Epidermal melanocyte (primary cell): Measurements from ENCODE around the gene SIAH3.

Experiments
- DNase-seq: peaks from one replicate; pipeline ENCODE4 v3.0.0; 2011; ENCODE audit warnings: low spot score; ENCODE audit not compliant: insufficient read length

Gene SIAH3

DNA sequence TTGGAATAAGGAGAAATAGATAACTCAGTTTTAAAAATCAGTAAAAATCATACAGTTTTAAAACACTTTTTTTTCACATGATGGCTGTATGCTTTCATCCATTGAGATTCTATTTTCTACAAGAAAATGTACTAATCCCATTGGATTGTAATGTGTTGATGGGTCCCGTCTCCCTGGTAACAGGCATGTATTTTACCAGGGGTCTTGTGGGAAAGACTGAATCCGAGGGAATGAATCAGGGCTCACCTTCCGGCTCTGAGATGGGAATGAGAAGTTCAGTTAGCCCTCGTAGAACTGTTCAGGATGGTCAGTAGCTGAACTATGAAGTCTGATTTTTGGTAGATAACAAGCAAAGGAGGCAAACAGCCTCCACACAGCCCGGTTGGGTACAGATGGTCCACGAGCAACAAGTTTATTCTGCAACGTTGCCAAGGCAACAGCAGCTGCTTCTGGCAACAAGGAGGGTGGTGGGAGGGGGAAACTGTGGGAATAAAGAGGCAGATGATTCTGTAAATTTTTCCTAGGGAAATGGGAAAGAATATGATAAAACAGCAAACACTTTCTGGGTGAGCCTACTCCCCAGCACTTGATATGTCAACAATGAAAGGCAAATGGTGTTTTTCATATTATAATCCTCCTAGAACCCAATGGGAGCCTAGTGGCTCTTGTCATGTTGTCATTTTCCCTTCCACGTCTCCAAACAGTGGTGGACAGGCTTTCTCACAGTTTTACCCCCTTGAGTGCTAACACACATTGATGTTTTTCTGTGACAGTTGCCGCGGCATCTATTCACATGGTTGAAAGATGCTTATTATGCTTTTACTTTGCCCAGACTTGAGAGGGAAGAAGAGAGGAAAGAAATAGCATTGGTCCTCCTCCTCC lies 12.4 kb upstream of the SIAH3 start:
- DNase-seq, result no peak

- DNase-seq, result no peak
These were observed 9.8 kb upstream of the SIAH3 start for GRCh38 chr13:45861322-45861721.

- no peak for DNase-seq
These were observed 8.7 kb upstream of the SIAH3 start for GRCh38 chr13:45860240-45860639.

GRCh38 chr13:45859705-45860104 lies 8.2 kb upstream of the SIAH3 start:
- no peak for DNase-seq

- no peak for DNase-seq
These were observed 941 bp upstream of the SIAH3 start for GRCh38 chr13:45852494-45852893.

DNA sequence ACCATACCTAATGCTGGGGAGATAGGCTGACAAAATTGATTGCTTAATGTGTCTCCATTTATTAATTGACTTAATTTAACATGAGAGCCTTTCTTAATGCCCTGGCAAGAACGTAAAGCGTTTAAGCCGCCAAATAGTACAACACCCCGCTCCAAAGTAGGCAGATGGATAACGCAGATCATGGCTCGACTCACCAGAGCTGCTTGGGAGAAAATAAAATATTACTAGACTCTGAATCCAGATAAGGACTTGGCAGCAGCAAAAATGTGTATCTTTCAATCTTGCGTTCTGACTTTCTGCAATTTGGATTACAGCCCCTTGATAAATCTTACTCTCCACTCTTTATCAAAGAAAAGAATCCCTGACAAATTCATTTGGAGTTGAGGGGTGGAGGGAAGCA lies 403 bp upstream of the SIAH3 start:
- no peak for DNase-seq

DNA sequence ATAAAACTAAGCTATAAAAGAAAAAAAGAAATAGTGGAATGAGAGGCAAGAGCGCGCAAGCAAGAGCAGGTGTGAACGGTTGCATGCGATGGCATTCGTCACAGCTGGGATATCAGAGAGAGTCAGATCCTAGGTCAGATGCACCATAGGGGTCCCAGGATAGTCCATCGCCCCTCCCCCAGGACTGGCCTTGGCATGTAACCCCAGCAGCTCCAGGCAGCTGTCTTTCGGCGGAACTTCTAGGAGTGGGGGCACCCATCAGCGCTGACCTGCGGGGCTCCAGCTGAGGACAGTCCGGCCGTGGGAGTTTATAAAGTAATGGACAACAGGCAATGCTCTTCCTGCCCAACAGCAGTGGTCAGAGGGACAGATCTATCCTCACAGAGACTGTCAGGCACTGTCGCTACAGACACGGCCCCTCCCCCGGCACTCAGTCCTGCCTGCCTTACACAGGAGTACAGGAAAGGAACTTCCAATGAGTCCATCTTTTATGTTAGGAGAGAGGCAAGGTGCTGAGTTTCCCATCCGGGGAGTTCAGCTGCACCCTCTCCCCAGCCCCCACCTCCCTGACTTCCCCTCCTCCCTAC lies 1.4 kb downstream of the SIAH3 start:
- DNase-seq, result no peak

DNA sequence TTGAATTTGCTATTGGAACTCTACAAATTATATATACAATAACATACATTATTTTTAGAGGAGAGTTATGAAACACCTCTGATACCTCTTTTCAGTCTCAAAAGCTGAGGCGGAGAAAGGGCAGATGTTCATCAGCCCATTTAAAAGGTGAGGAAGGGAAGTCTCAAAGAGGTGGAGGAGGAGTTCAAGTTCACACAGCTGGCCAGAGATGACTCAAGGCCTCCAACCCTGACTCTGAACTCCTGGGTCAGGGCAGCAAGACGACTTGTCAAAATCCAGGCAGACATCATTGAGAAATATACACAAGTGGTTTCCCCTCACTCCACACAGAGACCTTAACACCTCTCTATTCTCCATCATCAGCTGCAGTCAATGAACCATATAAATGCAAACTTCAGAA lies 2.1 kb downstream of the SIAH3 start:
- DNase-seq, result no peak

- DNase-seq, result no peak
These were observed 3.9 kb downstream of the SIAH3 start for GRCh38 chr13:45847554-45848224.

GRCh38 chr13:45846681-45847080 lies 4.9 kb downstream of the SIAH3 start:
- DNase-seq, result no peak

DNA sequence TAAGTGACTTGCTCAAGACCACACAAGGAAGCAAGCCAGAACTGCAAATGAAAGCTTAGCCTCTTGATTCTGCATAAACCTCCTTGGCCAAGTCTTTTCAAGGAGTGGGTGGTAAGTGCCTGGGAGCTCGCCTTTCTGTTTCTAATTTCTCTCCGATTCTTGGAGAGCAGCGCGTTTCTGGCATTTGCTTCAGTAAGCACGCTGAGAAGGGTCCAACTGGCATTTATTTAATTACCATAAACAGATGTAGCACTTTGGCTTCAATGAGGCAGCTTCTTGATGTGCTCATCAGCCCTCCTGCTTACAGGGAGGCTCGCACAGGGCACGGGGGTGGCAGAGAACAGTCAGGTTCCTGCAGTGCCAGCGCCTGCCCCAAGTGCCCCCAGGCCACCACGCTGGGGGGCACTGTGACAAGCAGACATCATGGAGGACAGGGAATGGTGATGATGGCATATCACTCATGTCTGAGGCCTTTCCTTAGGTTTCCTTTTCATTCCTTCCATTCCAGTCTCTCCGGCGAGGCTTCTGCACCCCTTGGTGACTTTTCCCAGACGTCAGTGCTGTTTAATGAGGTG lies 13.3 kb downstream of the SIAH3 start:
- no peak for DNase-seq

GRCh38 chr13:45837111-45837510 lies 14.4 kb downstream of the SIAH3 start:
- DNase-seq, result no peak

GRCh38 chr13:45834411-45834994 lies 17.1 kb downstream of the SIAH3 start:
- no peak for DNase-seq

GRCh38 chr13:45833663-45834375 lies 17.7 kb downstream of the SIAH3 start:
- peak; percentile 31 for DNase-seq

GRCh38 chr13:45833242-45833641 lies 18.3 kb downstream of the SIAH3 start:
- DNase-seq, result no peak

DNA sequence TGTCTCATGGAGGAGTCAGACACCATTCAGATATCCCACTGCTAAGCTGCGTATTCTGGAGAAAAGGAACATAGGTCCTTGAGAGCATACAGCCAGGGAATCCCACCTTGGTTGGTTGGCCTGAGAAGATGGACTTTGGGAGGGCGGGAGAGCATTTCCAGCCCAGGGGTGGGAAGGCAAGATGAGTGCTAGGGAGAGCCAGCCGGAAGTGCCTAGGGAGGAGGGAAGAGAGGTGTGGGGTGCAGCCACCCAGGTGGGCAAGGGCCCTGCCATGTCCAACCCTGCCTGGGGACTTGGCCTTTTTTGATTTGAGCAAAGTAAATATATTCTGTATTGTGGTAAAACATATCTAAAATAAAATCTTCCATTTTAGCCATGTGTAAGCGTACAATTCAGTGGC lies 19.7 kb downstream of the SIAH3 start:
- no peak for DNase-seq

- no peak for DNase-seq
These were observed 21.4 kb downstream of the SIAH3 start for GRCh38 chr13:45830121-45830520.

- no peak for DNase-seq
These were observed 23.1 kb downstream of the SIAH3 start for GRCh38 chr13:45828256-45828968.

DNA sequence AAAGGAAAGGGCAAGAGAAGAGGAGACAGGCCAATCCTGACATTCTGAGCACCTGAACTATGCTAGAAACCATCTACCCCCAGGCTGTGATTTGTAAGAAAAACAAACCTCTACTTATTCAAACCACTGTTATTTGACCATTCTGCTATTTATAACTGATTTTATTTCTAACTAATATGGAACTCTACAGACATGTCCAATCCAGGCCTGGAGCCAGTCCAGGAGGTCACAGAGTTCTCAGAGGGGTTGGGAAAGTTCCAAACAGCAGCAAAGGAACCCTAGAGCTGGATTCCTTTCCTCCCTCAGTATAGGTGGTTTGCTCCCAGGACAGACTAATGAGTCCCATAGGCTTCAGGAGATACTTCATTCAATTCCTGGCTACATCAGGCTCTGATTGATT lies 24.2 kb downstream of the SIAH3 start:
- DNase-seq, result no peak

GRCh38 chr13:45826731-45827130 lies 24.8 kb downstream of the SIAH3 start:
- DNase-seq, result no peak

- DNase-seq, result no peak
These were observed 26.2 kb downstream of the SIAH3 start for GRCh38 chr13:45825387-45825650.
